ENCODE results near the gene MS4A18. TPM values are rescaled to one million over a fixed set of nuclear protein-coding genes. Genes with fewer than 3 reads are reported as not detected.
"Not testable (repeated sequence)": the region's sequence is repeated elsewhere in the genome, so short reads cannot be mapped to it uniquely, and the experiment has no call there.

MS4A18 gene
- not detected in 2 replicates for total RNA-seq
- polyA plus RNA-seq = not detected in 2 replicates

DNA sequence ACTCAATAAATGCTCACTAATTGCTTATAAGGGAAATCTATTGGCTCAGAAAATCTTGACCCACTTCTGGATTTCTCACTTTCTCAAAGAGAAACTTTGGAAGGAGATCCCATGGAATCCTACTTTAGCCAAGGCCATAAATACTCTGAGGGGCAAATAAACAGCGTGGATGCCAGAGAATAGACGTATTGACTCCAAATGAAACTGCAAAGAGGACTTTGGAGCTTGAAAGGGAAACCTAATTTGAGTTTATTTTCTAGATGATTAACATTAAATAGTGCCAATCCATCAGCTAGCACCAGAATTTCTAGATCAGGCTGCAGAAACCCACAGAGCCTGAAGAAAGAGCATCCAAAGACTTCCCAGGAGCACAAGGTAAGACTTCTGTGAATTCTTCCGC, at the start of gene MS4A18:
MS4A18 (plus strand) TSS at position 301 of the 400 bp plus-strand sequence.
- no peaks in the 10 kb centered on the region for H3K4me1 ChIP-seq (ENCODE audit: insufficient read depth)
- no peaks in the 10 kb centered on the region for H3K9me2 ChIP-seq (replicated peaks; ENCODE audit: insufficient read depth)
- H3K36me3 ChIP-seq (replicated peaks; ENCODE audit: insufficient read depth, low read depth) = no peaks in the 10 kb centered on the region
- H4K20me1 ChIP-seq (ENCODE audit: insufficient read depth, poor library complexity, severe bottlenecking) = no peaks in the 10 kb centered on the region
- H3K9me3 ChIP-seq (ENCODE audit: low read depth) = no peaks in the 10 kb centered on the region
- no peak within 1 kb of the TSS for H2AFZ ChIP-seq
- no peak within 1 kb of the TSS for H3K4me2 ChIP-seq
- DNase-seq (ENCODE audit: low spot score) = no peak
- no peaks in the 10 kb centered on the region for H3K79me2 ChIP-seq
- TF ChIP-seq, protein P1, sequence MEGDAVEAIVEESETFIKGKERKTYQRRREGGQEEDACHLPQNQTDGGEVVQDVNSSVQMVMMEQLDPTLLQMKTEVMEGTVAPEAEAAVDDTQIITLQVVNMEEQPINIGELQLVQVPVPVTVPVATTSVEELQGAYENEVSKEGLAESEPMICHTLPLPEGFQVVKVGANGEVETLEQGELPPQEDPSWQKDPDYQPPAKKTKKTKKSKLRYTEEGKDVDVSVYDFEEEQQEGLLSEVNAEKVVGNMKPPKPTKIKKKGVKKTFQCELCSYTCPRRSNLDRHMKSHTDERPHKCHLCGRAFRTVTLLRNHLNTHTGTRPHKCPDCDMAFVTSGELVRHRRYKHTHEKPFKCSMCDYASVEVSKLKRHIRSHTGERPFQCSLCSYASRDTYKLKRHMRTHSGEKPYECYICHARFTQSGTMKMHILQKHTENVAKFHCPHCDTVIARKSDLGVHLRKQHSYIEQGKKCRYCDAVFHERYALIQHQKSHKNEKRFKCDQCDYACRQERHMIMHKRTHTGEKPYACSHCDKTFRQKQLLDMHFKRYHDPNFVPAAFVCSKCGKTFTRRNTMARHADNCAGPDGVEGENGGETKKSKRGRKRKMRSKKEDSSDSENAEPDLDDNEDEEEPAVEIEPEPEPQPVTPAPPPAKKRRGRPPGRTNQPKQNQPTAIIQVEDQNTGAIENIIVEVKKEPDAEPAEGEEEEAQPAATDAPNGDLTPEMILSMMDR (IDR thresholded peaks at IDR 0.05; ENCODE audit: poor library complexity) = no peak
- no peak for TF ChIP-seq EZH2phosphoT487 (IDR thresholded peaks at IDR 0.05; ENCODE audit: low read depth, severe bottlenecking, unreplicated experiment)
- no peak for TF ChIP-seq EZH2 (IDR thresholded peaks at IDR 0.05; ENCODE audit: borderline replicate concordance)
- no peak within 1 kb of the TSS for H3K4me3 ChIP-seq
- no peaks in the 10 kb centered on the region for H3K27me3 ChIP-seq
- 72% methylated on average over 3 of the region's 3 CpGs for WGBS (ENCODE audit: low lambda C conversion rate, missing lambda C conversion rate)
- no peak within 1 kb of the TSS for H3K27ac ChIP-seq

DNA sequence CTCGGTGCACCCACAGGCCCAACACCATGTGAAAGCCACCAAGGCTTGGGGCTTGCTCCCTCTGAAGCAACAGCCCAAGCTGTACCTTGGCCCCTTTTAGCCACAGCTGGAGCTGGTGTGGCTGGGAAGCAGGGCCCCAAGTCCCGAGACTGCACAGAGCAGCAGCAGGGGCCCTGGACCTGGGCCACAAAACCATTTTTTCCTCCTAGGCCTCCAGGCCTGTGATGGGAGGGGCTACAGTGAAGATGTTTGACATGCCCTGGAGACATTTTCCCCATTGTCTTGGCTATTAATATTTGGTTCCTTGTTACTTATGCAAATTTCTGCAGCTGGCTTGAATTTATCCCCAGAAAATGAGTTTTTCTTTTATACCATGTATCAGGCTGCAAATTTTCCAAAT, 46.3 kb upstream of the MS4A18 start:
- H3K4me2 ChIP-seq; H3K9me2 ChIP-seq (replicated peaks; ENCODE audit: insufficient read depth); H3K4me1 ChIP-seq (ENCODE audit: insufficient read depth); H3K36me3 ChIP-seq (replicated peaks; ENCODE audit: insufficient read depth, low read depth); DNase-seq (ENCODE audit: low spot score); H3K4me3 ChIP-seq; H3K79me2 ChIP-seq; H3K27ac ChIP-seq; H2AFZ ChIP-seq; H4K20me1 ChIP-seq (ENCODE audit: insufficient read depth, poor library complexity, severe bottlenecking); H3K9me3 ChIP-seq (ENCODE audit: low read depth); H3K27me3 ChIP-seq: not testable (repeated sequence)
- 86% methylated on average over 2 of the region's 2 CpGs for WGBS (ENCODE audit: low lambda C conversion rate, missing lambda C conversion rate)

DNA sequence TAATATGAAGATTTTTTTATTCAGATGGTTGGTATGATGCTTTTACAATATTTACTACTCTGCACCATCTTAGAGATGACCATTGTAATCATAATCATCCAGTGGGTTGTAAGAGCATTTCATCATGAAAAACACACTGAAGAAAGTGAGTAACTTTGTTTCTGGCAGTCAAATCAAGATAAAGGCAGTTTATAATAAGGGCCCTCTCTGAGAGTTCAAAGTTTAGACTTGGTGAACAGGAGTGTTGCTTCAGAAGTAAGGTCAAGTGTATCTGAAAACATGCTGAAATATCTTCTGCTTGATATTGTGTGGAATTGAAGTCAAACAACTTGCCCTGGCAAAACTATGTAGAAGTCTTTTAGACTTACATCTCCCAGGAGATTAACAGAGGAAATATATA, 44.6 kb upstream of the MS4A18 start:
- H3K79me2 ChIP-seq = no peaks in the 10 kb centered on the region
- H3K27ac ChIP-seq = no peak overlapping the region
- no peaks in the 10 kb centered on the region for H3K9me3 ChIP-seq (ENCODE audit: low read depth)
- no peak overlapping the region for H2AFZ ChIP-seq
- H3K4me1 ChIP-seq (ENCODE audit: insufficient read depth) = no peaks in the 10 kb centered on the region
- no peaks in the 10 kb centered on the region for H4K20me1 ChIP-seq (ENCODE audit: insufficient read depth, poor library complexity, severe bottlenecking)
- no peaks in the 10 kb centered on the region for H3K27me3 ChIP-seq
- H3K36me3 ChIP-seq (replicated peaks; ENCODE audit: insufficient read depth, low read depth) = no peaks in the 10 kb centered on the region
- no peak overlapping the region for H3K4me2 ChIP-seq
- no peak for DNase-seq (ENCODE audit: low spot score)
- H3K9me2 ChIP-seq (replicated peaks; ENCODE audit: insufficient read depth) = no peaks in the 10 kb centered on the region
- H3K4me3 ChIP-seq = no peak overlapping the region
- TF ChIP-seq EZH2phosphoT487 (IDR thresholded peaks at IDR 0.05; ENCODE audit: low read depth, severe bottlenecking, unreplicated experiment) = no peak
- TF ChIP-seq, protein P1 (IDR thresholded peaks at IDR 0.05; ENCODE audit: poor library complexity) = no peak
- no peak for TF ChIP-seq EZH2 (IDR thresholded peaks at IDR 0.05; ENCODE audit: borderline replicate concordance)

DNA sequence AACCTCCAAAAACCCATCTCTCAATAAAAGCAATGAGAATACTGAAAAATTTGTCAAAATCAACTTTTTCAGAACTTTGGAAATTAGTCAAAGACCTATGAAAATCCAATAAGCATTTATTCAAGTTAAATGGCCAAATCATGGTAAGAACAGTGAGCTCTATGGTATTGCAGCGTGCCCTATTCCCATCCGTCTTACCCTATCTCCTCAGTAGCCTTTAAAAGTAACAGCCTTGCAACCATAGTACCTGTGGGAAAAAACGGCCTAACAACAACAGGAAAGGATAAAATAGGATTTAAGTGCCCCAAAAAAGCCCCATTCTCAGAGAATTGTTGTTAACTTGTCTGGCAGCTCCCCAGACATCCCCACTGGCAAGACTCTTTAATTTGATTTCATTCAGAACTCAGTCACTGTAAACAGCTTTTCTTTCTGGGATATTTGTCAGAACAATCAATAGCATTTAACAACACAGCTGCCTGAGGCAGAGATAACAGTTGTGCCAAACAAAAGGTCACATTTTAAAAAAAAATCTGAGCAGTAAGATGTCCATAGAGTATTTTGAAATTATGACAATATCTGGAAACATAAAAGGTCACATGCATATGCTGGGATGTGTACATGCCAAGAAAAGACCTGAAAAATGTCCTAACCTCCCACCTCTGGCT, 43.9 kb upstream of the MS4A18 start:
- H3K4me1 ChIP-seq (ENCODE audit: insufficient read depth) = no peaks in the 10 kb centered on the region
- no peaks in the 10 kb centered on the region for H3K9me3 ChIP-seq (ENCODE audit: low read depth)
- H3K36me3 ChIP-seq (replicated peaks; ENCODE audit: insufficient read depth, low read depth) = no peaks in the 10 kb centered on the region
- no peaks in the 10 kb centered on the region for H4K20me1 ChIP-seq (ENCODE audit: insufficient read depth, poor library complexity, severe bottlenecking)
- TF ChIP-seq, protein P1 (IDR thresholded peaks at IDR 0.05; ENCODE audit: poor library complexity) = no peak
- TF ChIP-seq EZH2 (IDR thresholded peaks at IDR 0.05; ENCODE audit: borderline replicate concordance) = no peak
- no peak overlapping the region for H3K4me2 ChIP-seq
- no peaks in the 10 kb centered on the region for H3K79me2 ChIP-seq
- no peaks in the 10 kb centered on the region for H3K27me3 ChIP-seq
- no peaks in the 10 kb centered on the region for H3K9me2 ChIP-seq (replicated peaks; ENCODE audit: insufficient read depth)
- DNase-seq (ENCODE audit: low spot score) = no peak
- no peak overlapping the region for H3K4me3 ChIP-seq
- 68% methylated on average over 3 of the region's 3 CpGs for WGBS (ENCODE audit: low lambda C conversion rate, missing lambda C conversion rate)
- H3K27ac ChIP-seq = no peak overlapping the region
- no peak overlapping the region for H2AFZ ChIP-seq

DNA sequence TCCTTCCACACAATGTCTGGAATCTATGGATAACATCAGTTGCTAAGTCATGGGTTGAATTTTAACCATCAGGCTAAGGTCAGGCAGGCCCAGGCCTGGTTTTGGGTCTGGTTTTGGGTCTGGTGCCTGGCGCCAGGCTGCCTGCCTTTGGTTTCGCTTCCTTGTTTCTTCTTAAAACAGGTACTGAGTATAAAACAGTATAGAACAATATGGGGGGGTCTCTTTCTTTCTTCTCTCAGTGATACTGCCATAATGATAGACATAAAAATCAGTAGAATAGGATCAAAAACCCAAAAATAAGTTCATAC, 40.0 kb upstream of the MS4A18 start:
- not testable (repeated sequence) for H3K27me3 ChIP-seq; H3K4me1 ChIP-seq (ENCODE audit: insufficient read depth); H3K9me3 ChIP-seq (ENCODE audit: low read depth); H3K4me3 ChIP-seq; H4K20me1 ChIP-seq (ENCODE audit: insufficient read depth, poor library complexity, severe bottlenecking); H3K4me2 ChIP-seq; H2AFZ ChIP-seq; H3K36me3 ChIP-seq (replicated peaks; ENCODE audit: insufficient read depth, low read depth); H3K79me2 ChIP-seq; H3K9me2 ChIP-seq (replicated peaks; ENCODE audit: insufficient read depth); DNase-seq (ENCODE audit: low spot score)
- peak overlapping the region; percentile 15 for H3K27ac ChIP-seq
- WGBS (ENCODE audit: low lambda C conversion rate, missing lambda C conversion rate) = 87% methylated on average over 2 of the region's 2 CpGs
